Activated B cell treated with CpG ODN at 0.5 μM for 24 hours (primary cell): ENCODE measurements around the gene DGCR2. TPM values are rescaled to one million over a fixed set of nuclear protein-coding genes. Genes with fewer than 3 reads are reported as not detected.

Experiments
- ATAC-seq: fragments of 200-7000 bp; cut with Tn5 transposase; one replicate; pipeline ENCODE4 v1.10.0; 2021; ENCODE audit warnings: low read depth, mild to moderate bottlenecking, moderate library complexity
- CTCF ChIA-PET: fragments of 350-600 bp; sonication (Branson Sonifier 250); formaldehyde crosslinking; loops from one replicate; lab custom pipeline; 2021; ENCODE audit warnings: antibody characterized with exemption; lab: Charles Lee
- POLR2A ChIA-PET: fragments of 350-600 bp; sonication (Branson Sonifier 250); formaldehyde crosslinking; loops from one replicate; lab custom pipeline; 2021; ENCODE audit warnings: antibody characterized with exemption; lab: Charles Lee
- DNase-seq: peaks from one replicate; pipeline ENCODE4 v3.0.0; 2022
- H3K27ac Mint-ChIP-seq: one replicate; pipeline ENCODE4 v1.8.0; 2020; ENCODE audit warnings: mixed read lengths
- H3K27me3 Mint-ChIP-seq: one replicate; pipeline ENCODE4 v1.8.0; 2021; ENCODE audit warnings: mixed read lengths
- H3K36me3 Mint-ChIP-seq: one replicate; pipeline ENCODE4 v1.8.0; 2021; ENCODE audit warnings: low read depth, mixed read lengths
- H3K4me1 Mint-ChIP-seq: one replicate; pipeline ENCODE4 v1.8.0; 2021; ENCODE audit warnings: mixed read lengths
- H3K4me3 Mint-ChIP-seq: one replicate; pipeline ENCODE4 v1.8.0; 2020; ENCODE audit warnings: mild to moderate bottlenecking, mixed read lengths
- H3K9me3 Mint-ChIP-seq: one replicate; pipeline ENCODE4 v1.8.0; 2020; ENCODE audit warnings: mixed read lengths
- CTCF ChIP-seq: fragments of 200-600 bp; IDR thresholded peaks from one replicate; pipeline ENCODE4 v1.8.0; 2022; ENCODE audit warnings: antibody characterized with exemption, mild to moderate bottlenecking
- intact Hi-C: fragments of 100-400 bp; cut with micrococcal nuclease; formaldehyde crosslinking; loops from one replicate; pipeline ENCODE4 v1.15.1; 2024
- total RNA-seq: library from RNA; stranded (reverse); gene quantifications from 2 replicates; pipeline ENCODE4 v1.2.3, GENCODE V29; 2022

Gene DGCR2
- total RNA-seq, 1 donor from 2014 or later: 33.2 TPM

- intact Hi-C loops: loop anchor here (1.0 to 5.0 kb wide), 6 partner anchors 14 to 354 kb away; partner anchors contain the start of genes CDC45, ESS2, MRPL40 and UFD1
- ChIA-PET CTCF (interaction anchor here (0.5 to 0.9 kb wide), 2 partner anchors 12 to 22 kb away, joined by 3 read pairs; no protein-coding TSS in a partner anchor), POLR2A (interaction anchor here (0.6 to 3.4 kb wide), 8 partner anchors 11 to 496 kb away, joined by 3 to 23 read pairs (median 3); partner anchors contain the start of genes CDC45, ESS2 and SLC25A1)
- ATAC-seq (no peak), DNase-seq (no peak)
- Mint-ChIP-seq H3K9me3 (no peaks in the 10 kb centered on the region), H3K4me3 (peak overlapping the region; percentile 86), H3K36me3 (peaks cover 8% of the 10 kb centered on the region), H3K27me3 (no peaks in the 10 kb centered on the region), H3K4me1 (peaks cover 44% of the 10 kb centered on the region), H3K27ac (peak overlapping the region; percentile 61)
- TF ChIP-seq CTCF: no peak
Observed at GRCh38 chr22:19122752-19123492, 710 bp upstream of the DGCR2 start.

GRCh38 chr22:19121631-19122142, 525 bp downstream of the DGCR2 start:
- peaks cover 56% of the 10 kb centered on the region for H3K4me1 Mint-ChIP-seq
- ChIA-PET CTCF (interaction anchor here (0.9 kb wide), 1 partner anchor 11 kb away, joined by 3 read pairs; no protein-coding TSS in a partner anchor), POLR2A (interaction anchor here (0.6 to 3.4 kb wide), 5 partner anchors 23 to 498 kb away, joined by 3 to 23 read pairs (median 3); partner anchors contain the start of genes ESS2 and SLC25A1)
- H3K27me3 Mint-ChIP-seq: no peaks in the 10 kb centered on the region
- TF ChIP-seq CTCF: no peak
- intact Hi-C loops: loop anchor here (1.0 to 5.0 kb wide), 6 partner anchors 12 to 356 kb away; partner anchors contain the start of genes CDC45, ESS2, MRPL40 and UFD1
- ATAC-seq (peak; percentile 8), DNase-seq (peak; percentile 44)
- H3K27ac Mint-ChIP-seq: peak overlapping the region; percentile 74
- peak overlapping the region; percentile 89 for H3K4me3 Mint-ChIP-seq
- no peaks in the 10 kb centered on the region for H3K9me3 Mint-ChIP-seq
- H3K36me3 Mint-ChIP-seq: peaks cover 12% of the 10 kb centered on the region

- ATAC-seq: peak; percentile 11
- peaks cover 16% of the 10 kb centered on the region for H3K36me3 Mint-ChIP-seq
- intact Hi-C loops: loop anchor here (5.0 kb wide), 2 partner anchors 34 to 356 kb away; partner anchors contain the start of genes CDC45 and UFD1
- DNase-seq: no peak
- TF ChIP-seq CTCF: no peak
- ChIA-PET POLR2A (interaction anchor here (1.6 to 3.4 kb wide), 2 partner anchors 23 to 57 kb away, joined by 12 to 23 read pairs; partner anchors contain the start of genes ESS2 and SLC25A1), CTCF (no interaction called here)
- no peaks in the 10 kb centered on the region for H3K27me3 Mint-ChIP-seq
- H3K27ac Mint-ChIP-seq: peak overlapping the region; percentile 74
- no peaks in the 10 kb centered on the region for H3K9me3 Mint-ChIP-seq
- H3K4me3 Mint-ChIP-seq: peak overlapping the region; percentile 89
- peaks cover 63% of the 10 kb centered on the region for H3K4me1 Mint-ChIP-seq
Observed at GRCh38 chr22:19120829-19121630, 1.2 kb downstream of the DGCR2 start.

GRCh38 chr22:19119949-19120348, 2.3 kb downstream of the DGCR2 start:
- DNase-seq (no peak), ATAC-seq (no peak)
- H3K36me3 Mint-ChIP-seq: peaks cover 24% of the 10 kb centered on the region

More at GRCh38 chr22:19119949-19120348, 2.3 kb downstream of the DGCR2 start:
- intact Hi-C loops: loop anchor here (5.0 kb wide), 2 partner anchors 33 to 357 kb away; partner anchors contain the start of genes CDC45 and UFD1
- Mint-ChIP-seq H3K4me3 (peak overlapping the region; percentile 32), H3K27me3 (no peaks in the 10 kb centered on the region), H3K27ac (no peak overlapping the region), H3K9me3 (no peaks in the 10 kb centered on the region), H3K4me1 (peaks cover 73% of the 10 kb centered on the region)
- POLR2A ChIA-PET: no interaction called here
- CTCF ChIA-PET: no interaction called here
- TF ChIP-seq CTCF: no peak
